SK-N-SH treated with all-trans-retinoic acid at 6 μM for 48 hours (cell line): Measurements from ENCODE around the gene PRR14L.

Source experiments
- ATAC-seq: fragments of 200-7000 bp; cut with Tn5 transposase; 3 replicates; pipeline ENCODE4 v1.9.1; 2020; ENCODE audit warnings: mild to moderate bottlenecking, moderate library complexity
- ARNTL ChIP-seq: fragments of 450-650 bp; formaldehyde crosslinking; IDR thresholded peaks from 2 replicates; pipeline ENCODE4 v1.5.0; 2020; ENCODE audit warnings: low read depth, mild to moderate bottlenecking, moderate library complexity, borderline replicate concordance
- BACH2 ChIP-seq: fragments of 250-450 bp; sonication (Bioruptor Pico); IDR thresholded peaks from 2 replicates; pipeline ENCODE4 v1.9.0; 2021; ENCODE audit warnings: mild to moderate bottlenecking, borderline replicate concordance
- CSDC2 ChIP-seq: fragments of 250-450 bp; sonication (Bioruptor Pico); IDR thresholded peaks from 2 replicates; pipeline ENCODE4 v1.5.0; 2020; ENCODE audit warnings: mild to moderate bottlenecking, moderate library complexity
- ESRRG ChIP-seq: fragments of 250-450 bp; sonication (Bioruptor Pico); IDR thresholded peaks from 2 replicates; pipeline ENCODE4 v1.6.1; 2021; ENCODE audit warnings: mild to moderate bottlenecking
- GLIS3 ChIP-seq: fragments of 250-450 bp; sonication (Bioruptor Pico); IDR thresholded peaks from 2 replicates; pipeline ENCODE4 v1.5.0; 2020; ENCODE audit warnings: mild to moderate bottlenecking, moderate library complexity
- ISL1 ChIP-seq: fragments of 250-450 bp; sonication (Bioruptor Pico); IDR thresholded peaks from 2 replicates; pipeline ENCODE4 v2.1.2; 2022; ENCODE audit warnings: mild to moderate bottlenecking, moderate library complexity
- OSR1 ChIP-seq: fragments of 250-450 bp; sonication (Bioruptor Pico); IDR thresholded peaks from 2 replicates; pipeline ENCODE4 v1.8.0; 2022; ENCODE audit warnings: moderate library complexity, mild to moderate bottlenecking, inconsistent platforms
- PPARA ChIP-seq: fragments of 250-450 bp; sonication (Bioruptor Pico); IDR thresholded peaks from 2 replicates; pipeline ENCODE4 v1.5.0; 2020; ENCODE audit warnings: mild to moderate bottlenecking, borderline replicate concordance
- RARB ChIP-seq: fragments of 250-450 bp; sonication (Bioruptor Pico); IDR thresholded peaks from 2 replicates; pipeline ENCODE4 v1.8.0; 2021; ENCODE audit warnings: mild to moderate bottlenecking, moderate library complexity
- TOX ChIP-seq: fragments of 250-450 bp; sonication (Bioruptor Pico); IDR thresholded peaks from 2 replicates; pipeline ENCODE4 v1.8.0; 2021; ENCODE audit warnings: mild to moderate bottlenecking, moderate library complexity, borderline replicate concordance
- ZC3H10 ChIP-seq: fragments of 250-450 bp; sonication (Bioruptor Pico); IDR thresholded peaks from 2 replicates; pipeline ENCODE4 v1.5.1; 2021; ENCODE audit warnings: mild to moderate bottlenecking, moderate library complexity
- ZFP3 ChIP-seq: fragments of 250-450 bp; sonication (Bioruptor Pico); IDR thresholded peaks from 2 replicates; pipeline ENCODE4 v1.5.0; 2020; ENCODE audit warnings: mild to moderate bottlenecking, moderate library complexity
- ZFP30 ChIP-seq: fragments of 450-650 bp; formaldehyde crosslinking; IDR thresholded peaks from 2 replicates; pipeline ENCODE4 v1.5.0; 2022; ENCODE audit warnings: mild to moderate bottlenecking, moderate library complexity
- ZNF565 ChIP-seq: fragments of 450-650 bp; formaldehyde crosslinking; conservative IDR thresholded peaks from 2 replicates; pipeline ENCODE4 v1.5.0; 2020; ENCODE audit warnings: low read depth, mild to moderate bottlenecking, moderate library complexity
- ZNF70 ChIP-seq: fragments of 450-650 bp; formaldehyde crosslinking; IDR thresholded peaks from 2 replicates; pipeline ENCODE4 v1.5.0; 2020; ENCODE audit warnings: mild to moderate bottlenecking, moderate library complexity
- ZNF8 ChIP-seq: fragments of 450-650 bp; formaldehyde crosslinking; IDR thresholded peaks from 2 replicates; pipeline ENCODE4 v1.5.0; 2020; ENCODE audit warnings: mild to moderate bottlenecking, moderate library complexity
- TF ChIP-seq, protein P1 (sequence below): fragments of 250-450 bp; sonication (Bioruptor Pico); IDR thresholded peaks from 2 replicates; pipeline ENCODE4 v1.5.1; 2020; ENCODE audit warnings: low read depth, mild to moderate bottlenecking, moderate library complexity
- TF ChIP-seq, protein P2 (sequence below): fragments of 250-450 bp; sonication (Bioruptor Pico); IDR thresholded peaks from 2 replicates; pipeline ENCODE4 v1.8.0; 2020; ENCODE audit warnings: mild to moderate bottlenecking, moderate library complexity, borderline replicate concordance
- TF ChIP-seq, protein P3 (sequence below): fragments of 250-450 bp; sonication (Bioruptor Pico); IDR thresholded peaks from 2 replicates; pipeline ENCODE4 v1.5.1; 2021; ENCODE audit warnings: mild to moderate bottlenecking, moderate library complexity
- TF ChIP-seq, protein P4 (sequence below): fragments of 250-450 bp; sonication (Bioruptor Pico); IDR thresholded peaks from 2 replicates; pipeline ENCODE4 v1.8.0; 2021; ENCODE audit warnings: low read depth, mild to moderate bottlenecking, moderate library complexity, borderline replicate concordance
- TF ChIP-seq, protein P5 (sequence below): fragments of 250-450 bp; sonication (Bioruptor Pico); IDR thresholded peaks from 2 replicates; pipeline ENCODE4 v1.5.0; 2020; ENCODE audit warnings: mild to moderate bottlenecking, moderate library complexity

The PRR14L gene

DNA sequence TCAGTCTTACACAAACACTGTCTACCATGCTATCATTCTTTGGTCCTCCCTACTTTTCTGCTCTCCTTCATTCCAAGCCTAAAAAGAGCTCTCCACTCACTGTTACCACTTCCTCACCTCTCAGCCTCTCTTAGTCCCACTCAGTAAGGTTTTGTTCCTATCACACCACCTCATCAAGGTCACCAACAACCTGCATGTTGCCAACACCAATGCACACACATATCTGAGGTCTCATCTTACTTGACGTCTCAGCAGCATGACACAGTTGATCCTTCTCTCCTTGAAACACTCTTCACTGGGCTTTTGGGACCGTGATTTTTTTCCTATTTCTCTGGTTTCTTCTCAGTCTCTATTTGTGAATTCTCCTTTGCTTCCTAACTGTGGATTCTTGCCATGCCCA lies 96.0 kb downstream of the PRR14L start (continued):
- TF ChIP-seq, protein P1, sequence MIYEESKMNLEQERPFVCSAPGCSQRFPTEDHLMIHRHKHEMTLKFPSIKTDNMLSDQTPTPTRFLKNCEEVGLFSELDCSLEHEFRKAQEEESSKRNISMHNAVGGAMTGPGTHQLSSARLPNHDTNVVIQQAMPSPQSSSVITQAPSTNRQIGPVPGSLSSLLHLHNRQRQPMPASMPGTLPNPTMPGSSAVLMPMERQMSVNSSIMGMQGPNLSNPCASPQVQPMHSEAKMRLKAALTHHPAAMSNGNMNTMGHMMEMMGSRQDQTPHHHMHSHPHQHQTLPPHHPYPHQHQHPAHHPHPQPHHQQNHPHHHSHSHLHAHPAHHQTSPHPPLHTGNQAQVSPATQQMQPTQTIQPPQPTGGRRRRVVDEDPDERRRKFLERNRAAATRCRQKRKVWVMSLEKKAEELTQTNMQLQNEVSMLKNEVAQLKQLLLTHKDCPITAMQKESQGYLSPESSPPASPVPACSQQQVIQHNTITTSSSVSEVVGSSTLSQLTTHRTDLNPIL (CRISPR knock-in tag): no peak
- TF ChIP-seq GLIS3 (CRISPR knock-in tag) (no peak), PPARA (no peak)
- TF ChIP-seq, protein P2, sequence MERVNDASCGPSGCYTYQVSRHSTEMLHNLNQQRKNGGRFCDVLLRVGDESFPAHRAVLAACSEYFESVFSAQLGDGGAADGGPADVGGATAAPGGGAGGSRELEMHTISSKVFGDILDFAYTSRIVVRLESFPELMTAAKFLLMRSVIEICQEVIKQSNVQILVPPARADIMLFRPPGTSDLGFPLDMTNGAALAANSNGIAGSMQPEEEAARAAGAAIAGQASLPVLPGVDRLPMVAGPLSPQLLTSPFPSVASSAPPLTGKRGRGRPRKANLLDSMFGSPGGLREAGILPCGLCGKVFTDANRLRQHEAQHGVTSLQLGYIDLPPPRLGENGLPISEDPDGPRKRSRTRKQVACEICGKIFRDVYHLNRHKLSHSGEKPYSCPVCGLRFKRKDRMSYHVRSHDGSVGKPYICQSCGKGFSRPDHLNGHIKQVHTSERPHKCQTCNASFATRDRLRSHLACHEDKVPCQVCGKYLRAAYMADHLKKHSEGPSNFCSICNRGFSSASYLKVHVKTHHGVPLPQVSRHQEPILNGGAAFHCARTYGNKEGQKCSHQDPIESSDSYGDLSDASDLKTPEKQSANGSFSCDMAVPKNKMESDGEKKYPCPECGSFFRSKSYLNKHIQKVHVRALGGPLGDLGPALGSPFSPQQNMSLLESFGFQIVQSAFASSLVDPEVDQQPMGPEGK (CRISPR knock-in tag): no peak

DNA sequence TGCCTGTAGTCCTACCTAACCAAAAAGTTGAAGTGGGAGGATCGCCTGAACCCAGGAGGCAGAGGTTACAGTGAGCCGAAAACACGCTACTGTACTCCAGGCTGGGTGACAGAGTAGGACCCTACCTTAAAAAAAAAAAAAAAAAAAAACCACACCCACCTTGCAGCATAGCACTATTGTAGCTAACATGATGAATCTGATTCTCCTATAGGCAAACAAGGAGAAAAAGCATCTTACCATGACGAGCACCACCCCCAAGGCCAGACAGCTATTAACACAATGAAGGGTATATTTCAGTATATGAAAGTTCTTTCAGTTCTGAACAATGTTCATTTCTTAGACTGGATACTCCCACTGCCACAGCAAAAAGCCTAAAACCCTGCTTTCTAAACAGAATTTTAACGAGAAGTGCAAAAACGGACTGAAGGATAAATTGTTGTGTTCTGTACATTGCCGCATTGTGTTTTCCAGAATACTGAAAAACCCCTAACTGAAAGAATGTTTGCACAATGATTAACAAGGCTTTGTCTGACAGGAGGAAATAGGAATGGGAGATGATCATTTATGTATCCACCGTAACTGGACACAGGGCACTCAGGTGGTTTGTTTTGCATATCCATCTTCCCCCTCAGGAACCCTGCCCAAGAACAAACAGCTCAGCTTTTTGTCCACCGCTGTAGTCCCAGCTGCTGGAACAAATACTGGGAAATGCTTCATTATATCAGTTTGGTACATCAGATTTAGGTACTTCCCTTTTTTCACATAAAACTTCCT lies 96.8 kb downstream of the PRR14L start:
- no peak for ATAC-seq
- TF ChIP-seq PPARA: no peak
- TF ChIP-seq ZNF565: no peak
- no peak for TF ChIP-seq ZC3H10 (CRISPR knock-in tag)
- TF ChIP-seq, protein P3, sequence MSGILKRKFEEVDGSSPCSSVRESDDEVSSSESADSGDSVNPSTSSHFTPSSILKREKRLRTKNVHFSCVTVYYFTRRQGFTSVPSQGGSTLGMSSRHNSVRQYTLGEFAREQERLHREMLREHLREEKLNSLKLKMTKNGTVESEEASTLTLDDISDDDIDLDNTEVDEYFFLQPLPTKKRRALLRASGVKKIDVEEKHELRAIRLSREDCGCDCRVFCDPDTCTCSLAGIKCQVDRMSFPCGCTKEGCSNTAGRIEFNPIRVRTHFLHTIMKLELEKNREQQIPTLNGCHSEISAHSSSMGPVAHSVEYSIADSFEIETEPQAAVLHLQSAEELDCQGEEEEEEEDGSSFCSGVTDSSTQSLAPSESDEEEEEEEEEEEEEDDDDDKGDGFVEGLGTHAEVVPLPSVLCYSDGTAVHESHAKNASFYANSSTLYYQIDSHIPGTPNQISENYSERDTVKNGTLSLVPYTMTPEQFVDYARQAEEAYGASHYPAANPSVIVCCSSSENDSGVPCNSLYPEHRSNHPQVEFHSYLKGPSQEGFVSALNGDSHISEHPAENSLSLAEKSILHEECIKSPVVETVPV (CRISPR knock-in tag): no peak
- TF ChIP-seq, protein P1 (CRISPR knock-in tag): no peak
- no peak for TF ChIP-seq CSDC2 (CRISPR knock-in tag)
- TF ChIP-seq, protein P2 (CRISPR knock-in tag): no peak
- TF ChIP-seq OSR1 (CRISPR knock-in tag): no peak
- no peak for TF ChIP-seq BACH2 (CRISPR knock-in tag)
- no peak for TF ChIP-seq ISL1 (CRISPR knock-in tag)
- TF ChIP-seq ZFP3 (CRISPR knock-in tag): no peak
- TF ChIP-seq ESRRG (CRISPR knock-in tag): no peak
- no peak for TF ChIP-seq ZNF70 (CRISPR knock-in tag)
- TF ChIP-seq, protein P4, sequence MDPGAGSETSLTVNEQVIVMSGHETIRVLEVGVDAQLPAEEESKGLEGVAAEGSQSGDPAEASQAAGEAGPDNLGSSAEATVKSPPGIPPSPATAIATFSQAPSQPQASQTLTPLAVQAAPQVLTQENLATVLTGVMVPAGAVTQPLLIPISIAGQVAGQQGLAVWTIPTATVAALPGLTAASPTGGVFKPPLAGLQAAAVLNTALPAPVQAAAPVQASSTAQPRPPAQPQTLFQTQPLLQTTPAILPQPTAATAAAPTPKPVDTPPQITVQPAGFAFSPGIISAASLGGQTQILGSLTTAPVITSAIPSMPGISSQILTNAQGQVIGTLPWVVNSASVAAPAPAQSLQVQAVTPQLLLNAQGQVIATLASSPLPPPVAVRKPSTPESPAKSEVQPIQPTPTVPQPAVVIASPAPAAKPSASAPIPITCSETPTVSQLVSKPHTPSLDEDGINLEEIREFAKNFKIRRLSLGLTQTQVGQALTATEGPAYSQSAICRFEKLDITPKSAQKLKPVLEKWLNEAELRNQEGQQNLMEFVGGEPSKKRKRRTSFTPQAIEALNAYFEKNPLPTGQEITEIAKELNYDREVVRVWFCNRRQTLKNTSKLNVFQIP (CRISPR knock-in tag): no peak
- TF ChIP-seq ZFP30 (CRISPR knock-in tag): no peak
- TF ChIP-seq, protein P5, sequence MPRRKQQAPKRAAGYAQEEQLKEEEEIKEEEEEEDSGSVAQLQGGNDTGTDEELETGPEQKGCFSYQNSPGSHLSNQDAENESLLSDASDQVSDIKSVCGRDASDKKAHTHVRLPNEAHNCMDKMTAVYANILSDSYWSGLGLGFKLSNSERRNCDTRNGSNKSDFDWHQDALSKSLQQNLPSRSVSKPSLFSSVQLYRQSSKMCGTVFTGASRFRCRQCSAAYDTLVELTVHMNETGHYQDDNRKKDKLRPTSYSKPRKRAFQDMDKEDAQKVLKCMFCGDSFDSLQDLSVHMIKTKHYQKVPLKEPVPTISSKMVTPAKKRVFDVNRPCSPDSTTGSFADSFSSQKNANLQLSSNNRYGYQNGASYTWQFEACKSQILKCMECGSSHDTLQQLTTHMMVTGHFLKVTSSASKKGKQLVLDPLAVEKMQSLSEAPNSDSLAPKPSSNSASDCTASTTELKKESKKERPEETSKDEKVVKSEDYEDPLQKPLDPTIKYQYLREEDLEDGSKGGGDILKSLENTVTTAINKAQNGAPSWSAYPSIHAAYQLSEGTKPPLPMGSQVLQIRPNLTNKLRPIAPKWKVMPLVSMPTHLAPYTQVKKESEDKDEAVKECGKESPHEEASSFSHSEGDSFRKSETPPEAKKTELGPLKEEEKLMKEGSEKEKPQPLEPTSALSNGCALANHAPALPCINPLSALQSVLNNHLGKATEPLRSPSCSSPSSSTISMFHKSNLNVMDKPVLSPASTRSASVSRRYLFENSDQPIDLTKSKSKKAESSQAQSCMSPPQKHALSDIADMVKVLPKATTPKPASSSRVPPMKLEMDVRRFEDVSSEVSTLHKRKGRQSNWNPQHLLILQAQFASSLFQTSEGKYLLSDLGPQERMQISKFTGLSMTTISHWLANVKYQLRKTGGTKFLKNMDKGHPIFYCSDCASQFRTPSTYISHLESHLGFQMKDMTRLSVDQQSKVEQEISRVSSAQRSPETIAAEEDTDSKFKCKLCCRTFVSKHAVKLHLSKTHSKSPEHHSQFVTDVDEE (CRISPR knock-in tag): no peak
- no peak for TF ChIP-seq RARB (CRISPR knock-in tag)
- TF ChIP-seq ARNTL (CRISPR knock-in tag): no peak
- no peak for TF ChIP-seq ZNF8 (CRISPR knock-in tag)
- no peak for TF ChIP-seq TOX (CRISPR knock-in tag)
